Measurements from ENCODE around the gene SERGEF. TPM values are rescaled to one million over a fixed set of nuclear protein-coding genes. Genes with fewer than 3 reads are reported as not detected.
"Not testable (repeated sequence)": the region's sequence is repeated elsewhere in the genome, so short reads cannot be mapped to it uniquely, and the experiment has no call there.

The SERGEF gene
- total RNA-seq, 4 donors from 2014 or later: 62.2 to 116 (median 83.5) TPM

DNA sequence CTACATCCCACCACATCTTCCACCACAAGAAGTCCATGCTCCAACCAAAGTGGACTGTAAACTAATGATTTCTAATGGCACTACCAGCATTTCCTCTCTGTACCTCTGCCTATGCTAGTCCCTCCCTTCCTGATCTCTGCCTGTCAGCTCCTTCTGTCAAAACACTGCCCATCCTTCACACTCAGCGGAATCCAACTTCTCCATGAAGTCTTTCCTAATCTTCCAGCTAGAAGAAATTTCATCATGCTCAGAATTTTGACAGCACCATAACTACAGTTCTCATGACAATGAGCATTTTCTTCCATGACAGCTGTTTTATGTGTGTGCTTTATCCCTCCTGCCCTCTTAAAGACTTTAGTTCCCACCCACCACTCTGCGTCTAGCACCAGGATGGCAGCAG, 111.4 kb downstream of the SERGEF start:
- no peaks in the 10 kb centered on the region for H3K36me3 ChIP-seq
- WGBS, 2 donors: 97 to 98% methylated on average over 2 of the region's 2 CpGs

DNA sequence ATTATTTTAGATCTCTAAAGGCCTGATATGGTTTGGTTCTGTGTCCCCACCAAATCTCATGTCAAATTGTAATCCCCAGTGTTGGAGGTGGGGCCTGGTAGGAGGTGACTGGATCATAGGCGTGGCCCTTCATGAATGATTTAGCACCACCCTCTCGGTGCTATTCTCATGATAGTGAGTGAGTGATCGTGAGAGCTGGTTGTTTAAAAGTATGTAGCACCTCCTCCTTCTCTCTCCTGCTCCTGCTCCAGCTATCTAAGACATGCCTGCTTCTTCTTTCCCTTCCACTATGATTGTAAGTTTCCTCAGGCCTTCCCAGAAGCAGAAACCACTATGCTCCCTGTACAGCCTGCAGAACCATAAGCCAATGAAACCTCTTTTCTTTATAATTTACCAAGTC, 114.1 kb downstream of the SERGEF start:
- no peak overlapping the region for H3K4me3 ChIP-seq (replicated peaks in 1 of 3)
- no peaks in the 10 kb centered on the region for H3K36me3 ChIP-seq
- H3K4me1 ChIP-seq: no peaks in the 10 kb centered on the region
- no peak for DNase-seq
- no peak for TF ChIP-seq POLR2A (IDR thresholded peaks at IDR 0.05)
- TF ChIP-seq, protein P1, sequence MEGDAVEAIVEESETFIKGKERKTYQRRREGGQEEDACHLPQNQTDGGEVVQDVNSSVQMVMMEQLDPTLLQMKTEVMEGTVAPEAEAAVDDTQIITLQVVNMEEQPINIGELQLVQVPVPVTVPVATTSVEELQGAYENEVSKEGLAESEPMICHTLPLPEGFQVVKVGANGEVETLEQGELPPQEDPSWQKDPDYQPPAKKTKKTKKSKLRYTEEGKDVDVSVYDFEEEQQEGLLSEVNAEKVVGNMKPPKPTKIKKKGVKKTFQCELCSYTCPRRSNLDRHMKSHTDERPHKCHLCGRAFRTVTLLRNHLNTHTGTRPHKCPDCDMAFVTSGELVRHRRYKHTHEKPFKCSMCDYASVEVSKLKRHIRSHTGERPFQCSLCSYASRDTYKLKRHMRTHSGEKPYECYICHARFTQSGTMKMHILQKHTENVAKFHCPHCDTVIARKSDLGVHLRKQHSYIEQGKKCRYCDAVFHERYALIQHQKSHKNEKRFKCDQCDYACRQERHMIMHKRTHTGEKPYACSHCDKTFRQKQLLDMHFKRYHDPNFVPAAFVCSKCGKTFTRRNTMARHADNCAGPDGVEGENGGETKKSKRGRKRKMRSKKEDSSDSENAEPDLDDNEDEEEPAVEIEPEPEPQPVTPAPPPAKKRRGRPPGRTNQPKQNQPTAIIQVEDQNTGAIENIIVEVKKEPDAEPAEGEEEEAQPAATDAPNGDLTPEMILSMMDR (IDR thresholded peaks at IDR 0.05): no peak
- H3K27me3 ChIP-seq: no peaks in the 10 kb centered on the region
- intact Hi-C loops (cut with DNase I): no loop called here
- no peaks in the 10 kb centered on the region for H3K9me3 ChIP-seq
- no peak overlapping the region for H3K27ac ChIP-seq
- WGBS, 2 donors: 76 to 83% methylated on average over 3 of the region's 3 CpGs

More for the DNA sequence above, 111.4 kb downstream of the SERGEF start:
- TF ChIP-seq, protein P1 (IDR thresholded peaks at IDR 0.05): no peak
- no peak for TF ChIP-seq POLR2A (IDR thresholded peaks at IDR 0.05)
- no peaks in the 10 kb centered on the region for H3K4me1 ChIP-seq
- no peaks in the 10 kb centered on the region for H3K27me3 ChIP-seq
- H3K27ac ChIP-seq: no peak overlapping the region
- DNase-seq: no peak
- H3K9me3 ChIP-seq: no peaks in the 10 kb centered on the region
- H3K4me3 ChIP-seq (replicated peaks in 1 of 3): no peak overlapping the region
- intact Hi-C loops (cut with DNase I): no loop called here

DNA sequence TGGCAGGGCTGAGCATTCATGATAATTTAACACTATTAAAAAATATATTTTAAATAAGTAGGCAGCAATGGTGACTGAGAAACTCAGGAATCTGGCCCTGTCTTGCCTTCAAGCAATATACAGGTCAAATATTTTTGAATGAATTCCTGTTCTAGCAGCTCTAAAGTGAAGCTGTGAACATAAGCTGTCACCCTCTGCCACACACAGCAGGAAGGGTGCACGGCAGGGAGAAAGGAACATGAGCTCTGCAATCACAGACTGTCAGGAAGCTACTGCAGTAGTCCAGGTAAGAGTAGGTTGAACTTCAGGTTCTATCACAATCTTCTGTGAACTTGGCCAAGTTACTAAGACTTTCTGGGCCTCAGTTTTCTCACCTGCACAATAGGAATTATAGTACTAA, 114.8 kb downstream of the SERGEF start:
- H3K9me3 ChIP-seq: no peaks in the 10 kb centered on the region
- WGBS, 2 donors: 47 to 50% methylated on average over 1 of the region's 1 CpG
- TF ChIP-seq POLR2A (IDR thresholded peaks at IDR 0.05): no peak
- TF ChIP-seq, protein P1 (IDR thresholded peaks at IDR 0.05): no peak
- no peaks in the 10 kb centered on the region for H3K4me1 ChIP-seq
- no peaks in the 10 kb centered on the region for H3K27me3 ChIP-seq
- no peaks in the 10 kb centered on the region for H3K36me3 ChIP-seq
- no peak overlapping the region for H3K27ac ChIP-seq
- intact Hi-C loops (cut with DNase I): no loop called here
- H3K4me3 ChIP-seq (replicated peaks in 1 of 3): no peak overlapping the region
- peak in 1 of 2 donors; percentile 14 for DNase-seq

DNA sequence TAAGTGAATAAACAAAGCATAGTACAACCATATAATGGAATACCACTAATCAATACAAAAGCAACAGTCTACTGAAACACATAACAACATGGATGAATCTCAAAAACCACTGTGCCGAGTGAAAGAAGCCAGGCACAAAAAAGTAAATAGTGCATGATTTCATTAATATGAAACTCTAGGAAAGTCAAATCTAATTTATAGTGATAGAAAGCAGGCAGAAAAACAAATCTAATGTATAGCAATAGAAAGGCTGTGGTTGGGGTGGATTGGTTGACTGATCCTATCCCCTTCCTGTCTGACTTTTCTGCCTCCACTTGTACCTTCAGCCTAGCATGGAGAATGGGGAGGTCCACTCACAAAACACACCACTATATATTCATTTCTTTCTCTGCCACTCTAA, 115.4 kb downstream of the SERGEF start:
- Histone ChIP-seq H3K27ac (no peak overlapping the region), H3K36me3 (no peaks in the 10 kb centered on the region), H3K4me3 (replicated peaks in 1 of 3) (no peak overlapping the region), H3K9me3 (no peaks in the 10 kb centered on the region), H3K4me1 (no peaks in the 10 kb centered on the region), H3K27me3 (no peaks in the 10 kb centered on the region)
- 89 to 98% methylated on average over 1 of the region's 1 CpG for WGBS, 2 donors
- intact Hi-C loops (cut with DNase I): no loop called here
- no peak for TF ChIP-seq POLR2A (IDR thresholded peaks at IDR 0.05)
- TF ChIP-seq, protein P1 (IDR thresholded peaks at IDR 0.05): no peak
- no peak for DNase-seq

DNA sequence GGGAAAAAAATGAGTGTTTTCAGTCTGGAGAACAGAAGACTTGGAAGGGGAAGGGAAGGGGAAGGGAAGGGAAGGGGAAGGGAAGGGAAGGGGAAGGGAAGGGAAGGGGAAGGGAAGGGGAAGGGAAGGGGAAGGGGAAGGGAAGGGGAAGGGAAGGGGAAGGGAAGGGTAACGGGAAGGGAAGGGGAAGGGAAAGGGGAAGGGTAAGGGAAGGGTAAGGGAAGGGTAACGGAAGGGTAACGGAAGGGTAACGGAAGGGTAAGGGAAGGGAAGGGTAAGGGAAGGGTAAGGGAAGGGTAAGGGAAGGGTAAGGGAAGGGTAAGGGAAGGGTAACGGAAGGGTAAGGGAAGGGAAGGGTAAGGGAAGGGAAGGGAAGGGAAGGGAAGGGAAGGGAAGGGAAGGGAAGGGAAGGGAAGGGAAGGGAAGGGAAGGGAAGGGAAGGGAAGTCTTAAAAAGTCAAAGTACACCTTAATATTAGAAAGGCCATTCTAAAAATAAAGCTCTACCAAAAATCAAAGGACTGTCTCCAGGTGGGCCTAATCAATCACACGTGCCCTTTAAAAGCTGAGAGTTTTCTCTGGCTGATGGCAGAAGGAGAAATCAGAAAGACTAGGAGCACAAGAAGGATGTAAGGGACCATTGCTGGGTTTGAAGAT, 116.2 kb downstream of the SERGEF start:
- H3K27me3 ChIP-seq; intact Hi-C loops (cut with DNase I); H3K4me3 ChIP-seq (replicated peaks in 1 of 3); H3K4me1 ChIP-seq; H3K36me3 ChIP-seq; H3K27ac ChIP-seq; DNase-seq; H3K9me3 ChIP-seq: not testable (repeated sequence)
- WGBS, 2 donors: 92 to 95% methylated on average over 5 to 6 of the region's 6 CpGs
